HepG2 (cell line): ENCODE results near the gene XRCC1. TPM values are rescaled to one million over a fixed set of nuclear protein-coding genes. Genes with fewer than 3 reads are reported as not detected.

Source experiments
- ATF7-NPFF ChIP-seq: sonication (generic); formaldehyde crosslinking; IDR thresholded peaks from 2 replicates; pipeline ENCODE4 v1.8.1; 2023; ENCODE audit warnings: mild to moderate bottlenecking, low read depth, missing genetic modification reagents, moderate library complexity
- FIP1L1 ChIP-seq: fragments of 200-400 bp; formaldehyde crosslinking; IDR thresholded peaks from 2 replicates; pipeline ENCODE4 v1.6.1; 2018; ENCODE audit warnings: low read depth, mild to moderate bottlenecking, low read length, moderate library complexity, borderline replicate concordance; ENCODE audit not compliant: insufficient read depth
- FLYWCH1 ChIP-seq: sonication (generic); formaldehyde crosslinking; IDR thresholded peaks from 2 replicates; pipeline ENCODE4 v1.8.1; 2023; ENCODE audit warnings: mild to moderate bottlenecking, missing genetic modification reagents
- NFYC ChIP-seq: IDR thresholded peaks from 2 replicates; pipeline ENCODE4 v1.6.1; 2016; ENCODE audit warnings: missing genetic modification reagents, missing compliant biosample characterization
- PAX8 ChIP-seq: sonication (generic); formaldehyde crosslinking; IDR thresholded peaks from 2 replicates; pipeline ENCODE4 v1.8.0; 2022; ENCODE audit warnings: mild to moderate bottlenecking, missing genetic modification reagents, borderline replicate concordance
- POLR2A ChIP-seq, 2 experiments: IDR thresholded peaks; 2 replicates each; pipeline ENCODE4 v1.6.1; 2011; ENCODE audit warnings: low read depth in 2 of 2, low read length in 2 of 2, mild to moderate bottlenecking in 1 of 2, moderate library complexity in 1 of 2; ENCODE audit not compliant: insufficient read depth in 1 of 2
- PRPF4 ChIP-seq: fragments of 200-400 bp; formaldehyde crosslinking; IDR thresholded peaks from 2 replicates; pipeline ENCODE4 v1.6.1; 2016; ENCODE audit warnings: low read length, low read depth; ENCODE audit not compliant: poor library complexity, severe bottlenecking
- SKI ChIP-seq: fragments of 450-650 bp; IDR thresholded peaks from one replicate; pipeline ENCODE4 v1.6.1; 2018; ENCODE audit warnings: mild to moderate bottlenecking; ENCODE audit not compliant: partially characterized antibody
- TCF7 ChIP-seq: sonication (generic); IDR thresholded peaks from 2 replicates; pipeline ENCODE4 v1.6.1; 2016; ENCODE audit warnings: antibody characterized with exemption, low read depth
- TRIM24 ChIP-seq: sonication (generic); formaldehyde crosslinking; IDR thresholded peaks from 2 replicates; pipeline ENCODE4 v1.8.0; 2022; ENCODE audit warnings: mild to moderate bottlenecking, missing genetic modification reagents
- XRCC5 ChIP-seq: fragments of 200-400 bp; formaldehyde crosslinking; optimal IDR thresholded peaks from 2 replicates; pipeline ENCODE3; 2017; ENCODE audit warnings: mild to moderate bottlenecking, low read length
- ZNF138 ChIP-seq: sonication (generic); formaldehyde crosslinking; IDR thresholded peaks from 2 replicates; pipeline ENCODE4 v1.5.0; 2020; ENCODE audit warnings: mild to moderate bottlenecking, low read depth, missing genetic modification reagents
- ZNF207 ChIP-seq: fragments of 450-650 bp; IDR thresholded peaks from 2 replicates; pipeline ENCODE4 v1.6.1; 2016; ENCODE audit warnings: antibody characterized with exemption, borderline replicate concordance
- ZNF33B ChIP-seq: sonication (generic); formaldehyde crosslinking; IDR thresholded peaks from 2 replicates; pipeline ENCODE4 v1.5.1; 2020; ENCODE audit warnings: mild to moderate bottlenecking, missing genetic modification reagents
- ZNF431 ChIP-seq: sonication (generic); formaldehyde crosslinking; IDR thresholded peaks from 2 replicates; pipeline ENCODE4 v1.9.0; 2022; ENCODE audit warnings: missing genetic modification reagents, low read depth, mild to moderate bottlenecking, borderline replicate concordance
- ZNF549 ChIP-seq: sonication (generic); formaldehyde crosslinking; IDR thresholded peaks from 2 replicates; pipeline ENCODE4 v1.5.0; 2020; ENCODE audit warnings: missing genetic modification reagents
- ZNF747 ChIP-seq: sonication (generic); formaldehyde crosslinking; IDR thresholded peaks from 2 replicates; pipeline ENCODE4 v1.8.1; 2023; ENCODE audit warnings: missing genetic modification reagents, mild to moderate bottlenecking, borderline replicate concordance
- ZNF776 ChIP-seq: sonication (generic); formaldehyde crosslinking; IDR thresholded peaks from 2 replicates; pipeline ENCODE4 v1.4.0; 2020; ENCODE audit warnings: mild to moderate bottlenecking, missing genetic modification reagents
- polyA plus RNA-seq, 8 experiments: library from polyadenylated mRNA; depleted of rRNA in 3 of 8; stranded (reverse) in 7 of 8; unstranded in 1 of 8; fragments of >200 nt; fragmentation: Illumina TruSeq in 4 of 8; extraction: Trizol in 4 of 8; gene quantifications; 2 replicates each; pipeline versions ENCODE4 v1.2.1 to v1.2.3, GENCODE V29; 2011 to 2016; ENCODE audit warnings: low read depth in 4 of 8, missing spikeins in 1 of 8, mixed read lengths in 1 of 8; ENCODE audit not compliant: insufficient read depth in 1 of 8
- total RNA-seq, 5 experiments: library from RNA; depleted of rRNA; stranded (reverse); fragments of >200 nt; fragmentation: Illumina TruSeq; extraction: Trizol; gene quantifications; 2 replicates each; pipeline ENCODE4 v1.2.3, GENCODE V29; 2016; ENCODE audit warnings: low read depth in 1 of 5
- TF ChIP-seq, protein P1 (sequence below), 2 experiments: sonication (generic) in 1 of 2; formaldehyde crosslinking in 1 of 2; IDR thresholded peaks; 2 replicates each; pipeline versions ENCODE4 v1.4.0 to v1.6.1; 2018 to 2020; ENCODE audit warnings: missing genetic modification reagents in 2 of 2, borderline replicate concordance in 1 of 2, low read depth in 1 of 2, mild to moderate bottlenecking in 1 of 2, missing biosample characterization in 1 of 2
- TF ChIP-seq, protein P2 (sequence below): IDR thresholded peaks from 2 replicates; pipeline ENCODE4 v1.6.1; 2016; ENCODE audit warnings: mild to moderate bottlenecking
- TF ChIP-seq, protein P3 (sequence below): IDR thresholded peaks from 2 replicates; pipeline ENCODE4 v1.6.1; 2016; ENCODE audit warnings: missing compliant biosample characterization, missing genetic modification reagents, borderline replicate concordance
- TF ChIP-seq, protein P4 (sequence below): sonication (generic); formaldehyde crosslinking; IDR thresholded peaks from 2 replicates; pipeline ENCODE4 v1.4.0; 2020; ENCODE audit warnings: low read depth, missing genetic modification reagents

XRCC1 gene
- total and polyA plus RNA-seq, 2 of the 13 experiments (the other 11 are each of a cell fraction or from before 2014, with no cell fraction given): 24.7 to 26.3 TPM

- TF ChIP-seq, protein P1, sequence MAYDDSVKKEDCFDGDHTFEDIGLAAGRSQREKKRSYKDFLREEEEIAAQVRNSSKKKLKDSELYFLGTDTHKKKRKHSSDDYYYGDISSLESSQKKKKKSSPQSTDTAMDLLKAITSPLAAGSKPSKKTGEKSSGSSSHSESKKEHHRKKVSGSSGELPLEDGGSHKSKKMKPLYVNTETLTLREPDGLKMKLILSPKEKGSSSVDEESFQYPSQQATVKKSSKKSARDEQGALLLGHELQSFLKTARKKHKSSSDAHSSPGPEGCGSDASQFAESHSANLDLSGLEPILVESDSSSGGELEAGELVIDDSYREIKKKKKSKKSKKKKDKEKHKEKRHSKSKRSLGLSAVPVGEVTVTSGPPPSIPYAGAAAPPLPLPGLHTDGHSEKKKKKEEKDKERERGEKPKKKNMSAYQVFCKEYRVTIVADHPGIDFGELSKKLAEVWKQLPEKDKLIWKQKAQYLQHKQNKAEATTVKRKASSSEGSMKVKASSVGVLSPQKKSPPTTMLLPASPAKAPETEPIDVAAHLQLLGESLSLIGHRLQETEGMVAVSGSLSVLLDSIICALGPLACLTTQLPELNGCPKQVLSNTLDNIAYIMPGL (CRISPR knock-in tag; IDR thresholded peaks at IDR 0.05; ENCODE audit: borderline replicate concordance in 1 of 2, low read depth in 1 of 2): peak in 1 of 2 experiments; percentile 21; a peak in 1 of 4 replicates
- TF ChIP-seq ZNF431 (CRISPR knock-in tag) (no peak), PRPF4 (no peak), SKI (no peak), TRIM24 (CRISPR knock-in tag) (no peak), ZNF776 (CRISPR knock-in tag) (no peak), ZNF747 (CRISPR knock-in tag) (no peak), PAX8 (CRISPR knock-in tag) (no peak), ZNF207 (no peak), ZNF549 (CRISPR knock-in tag) (no peak), ZNF33B (CRISPR knock-in tag) (no peak), NFYC (peak; percentile 69), POLR2A (IDR thresholded peaks at IDR 0.05; ENCODE audit: insufficient read depth in 1 of 2, low read depth in 2 of 2, low read length in 2 of 2) (peak; percentile 60 to 67), TCF7 (no peak), FIP1L1 (no peak), XRCC5 (no peak), ZNF138 (CRISPR knock-in tag) (no peak), ATF7-NPFF (no peak), FLYWCH1 (no peak)
- TF ChIP-seq, protein P2, sequence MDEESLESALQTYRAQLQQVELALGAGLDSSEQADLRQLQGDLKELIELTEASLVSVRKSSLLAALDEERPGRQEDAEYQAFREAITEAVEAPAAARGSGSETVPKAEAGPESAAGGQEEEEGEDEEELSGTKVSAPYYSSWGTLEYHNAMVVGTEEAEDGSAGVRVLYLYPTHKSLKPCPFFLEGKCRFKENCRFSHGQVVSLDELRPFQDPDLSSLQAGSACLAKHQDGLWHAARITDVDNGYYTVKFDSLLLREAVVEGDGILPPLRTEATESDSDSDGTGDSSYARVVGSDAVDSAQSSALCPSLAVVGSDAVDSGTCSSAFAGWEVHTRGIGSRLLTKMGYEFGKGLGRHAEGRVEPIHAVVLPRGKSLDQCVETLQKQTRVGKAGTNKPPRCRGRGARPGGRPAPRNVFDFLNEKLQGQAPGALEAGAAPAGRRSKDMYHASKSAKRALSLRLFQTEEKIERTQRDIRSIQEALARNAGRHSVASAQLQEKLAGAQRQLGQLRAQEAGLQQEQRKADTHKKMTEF (CRISPR knock-in tag): no peak
- TF ChIP-seq, protein P3, sequence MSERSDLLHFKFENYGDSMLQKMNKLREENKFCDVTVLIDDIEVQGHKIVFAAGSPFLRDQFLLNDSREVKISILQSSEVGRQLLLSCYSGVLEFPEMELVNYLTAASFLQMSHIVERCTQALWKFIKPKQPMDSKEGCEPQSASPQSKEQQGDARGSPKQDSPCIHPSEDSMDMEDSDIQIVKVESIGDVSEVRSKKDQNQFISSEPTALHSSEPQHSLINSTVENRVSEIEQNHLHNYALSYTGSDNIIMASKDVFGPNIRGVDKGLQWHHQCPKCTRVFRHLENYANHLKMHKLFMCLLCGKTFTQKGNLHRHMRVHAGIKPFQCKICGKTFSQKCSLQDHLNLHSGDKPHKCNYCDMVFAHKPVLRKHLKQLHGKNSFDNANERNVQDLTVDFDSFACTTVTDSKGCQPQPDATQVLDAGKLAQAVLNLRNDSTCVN (CRISPR knock-in tag): no peak
- TF ChIP-seq, protein P4, sequence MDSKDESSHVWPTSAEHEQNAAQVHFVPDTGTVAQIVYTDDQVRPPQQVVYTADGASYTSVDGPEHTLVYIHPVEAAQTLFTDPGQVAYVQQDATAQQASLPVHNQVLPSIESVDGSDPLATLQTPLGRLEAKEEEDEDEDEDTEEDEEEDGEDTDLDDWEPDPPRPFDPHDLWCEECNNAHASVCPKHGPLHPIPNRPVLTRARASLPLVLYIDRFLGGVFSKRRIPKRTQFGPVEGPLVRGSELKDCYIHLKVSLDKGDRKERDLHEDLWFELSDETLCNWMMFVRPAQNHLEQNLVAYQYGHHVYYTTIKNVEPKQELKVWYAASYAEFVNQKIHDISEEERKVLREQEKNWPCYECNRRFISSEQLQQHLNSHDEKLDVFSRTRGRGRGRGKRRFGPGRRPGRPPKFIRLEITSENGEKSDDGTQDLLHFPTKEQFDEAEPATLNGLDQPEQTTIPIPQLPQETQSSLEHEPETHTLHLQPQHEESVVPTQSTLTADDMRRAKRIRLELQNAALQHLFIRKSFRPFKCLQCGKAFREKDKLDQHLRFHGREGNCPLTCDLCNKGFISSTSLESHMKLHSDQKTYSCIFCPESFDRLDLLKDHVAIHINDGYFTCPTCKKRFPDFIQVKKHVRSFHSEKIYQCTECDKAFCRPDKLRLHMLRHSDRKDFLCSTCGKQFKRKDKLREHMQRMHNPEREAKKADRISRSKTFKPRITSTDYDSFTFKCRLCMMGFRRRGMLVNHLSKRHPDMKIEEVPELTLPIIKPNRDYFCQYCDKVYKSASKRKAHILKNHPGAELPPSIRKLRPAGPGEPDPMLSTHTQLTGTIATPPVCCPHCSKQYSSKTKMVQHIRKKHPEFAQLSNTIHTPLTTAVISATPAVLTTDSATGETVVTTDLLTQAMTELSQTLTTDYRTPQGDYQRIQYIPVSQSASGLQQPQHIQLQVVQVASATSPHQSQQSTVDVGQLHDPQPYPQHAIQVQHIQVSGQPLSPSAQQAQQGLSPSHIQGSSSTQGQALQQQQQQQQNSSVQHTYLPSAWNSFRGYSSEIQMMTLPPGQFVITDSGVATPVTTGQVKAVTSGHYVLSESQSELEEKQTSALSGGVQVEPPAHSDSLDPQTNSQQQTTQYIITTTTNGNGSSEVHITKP (CRISPR knock-in tag): no peak
Measured at GRCh38 chr19:43575156-43575950, at the start of gene XRCC1, which contains the start of gene PINLYP (continued).
